Type B pancreatic cell (in vitro differentiated cells): ENCODE data around the gene FUBP3. TPM values are rescaled to one million over a fixed set of nuclear protein-coding genes. Genes with fewer than 3 reads are reported as not detected.

Experiments used
- DNase-seq: peaks from one replicate; pipeline ENCODE4 v3.0.0; 2021; ENCODE audit warnings: mixed read lengths; ENCODE audit not compliant: unreplicated experiment; ENCODE audit errors: extremely low spot score
- H3K27ac Mint-ChIP-seq: 2 replicates; pipeline ENCODE4 v1.8.0; 2021; ENCODE audit warnings: mild to moderate bottlenecking, mixed read lengths
- H3K27me3 Mint-ChIP-seq: 2 replicates; pipeline ENCODE4 v1.8.0; 2021; ENCODE audit warnings: mixed read lengths
- H3K36me3 Mint-ChIP-seq: 2 replicates; pipeline ENCODE4 v1.8.0; 2021; ENCODE audit warnings: mixed read lengths
- H3K4me1 Mint-ChIP-seq: one replicate; pipeline ENCODE4 v1.8.0; 2021; ENCODE audit warnings: mixed read lengths; ENCODE audit not compliant: unreplicated experiment
- H3K4me3 Mint-ChIP-seq: 2 replicates; pipeline ENCODE4 v1.8.0; 2021; ENCODE audit warnings: mild to moderate bottlenecking, mixed read lengths
- H3K9me3 Mint-ChIP-seq: 2 replicates; pipeline ENCODE4 v1.8.0; 2021; ENCODE audit warnings: mixed read lengths
- CTCF ChIP-seq: fragments of 200-600 bp; sonication (generic); conservative IDR thresholded peaks from 2 replicates; pipeline ENCODE4 v1.5.0; 2021; ENCODE audit warnings: antibody characterized with exemption, mild to moderate bottlenecking
- total RNA-seq: library from RNA; stranded (reverse); gene quantifications from 2 replicates; pipeline ENCODE4 v1.2.1, GENCODE V29; 2021; ENCODE audit warnings: low replicate concordance

FUBP3 gene
- total RNA-seq, 1 donor from 2014 or later, result 59.3 TPM

GRCh38 chr9:130629443-130630070 is 50.2 kb downstream of the FUBP3 start:
- no peak for DNase-seq
- Mint-ChIP-seq H3K4me1 (no peaks in the 10 kb centered on the region), H3K4me3 (no peak overlapping the region), H3K27me3 (no peaks in the 10 kb centered on the region), H3K27ac (no peak overlapping the region), H3K9me3 (no peaks in the 10 kb centered on the region), H3K36me3 (peaks cover 19% of the 10 kb centered on the region)
- TF ChIP-seq CTCF, result no peak

GRCh38 chr9:130630071-130630450 is 50.7 kb downstream of the FUBP3 start:
- H3K4me3 Mint-ChIP-seq, result no peak overlapping the region
- DNase-seq, result no peak
- H3K9me3 Mint-ChIP-seq, result no peaks in the 10 kb centered on the region
- no peaks in the 10 kb centered on the region for H3K27me3 Mint-ChIP-seq
- H3K27ac Mint-ChIP-seq, result no peak overlapping the region
- peaks cover 19% of the 10 kb centered on the region for H3K36me3 Mint-ChIP-seq
- no peaks in the 10 kb centered on the region for H3K4me1 Mint-ChIP-seq
- TF ChIP-seq CTCF, result no peak

- H3K36me3 Mint-ChIP-seq, result peaks cover 19% of the 10 kb centered on the region
- H3K4me1 Mint-ChIP-seq, result no peaks in the 10 kb centered on the region
- TF ChIP-seq CTCF, result no peak
- no peaks in the 10 kb centered on the region for H3K27me3 Mint-ChIP-seq
- H3K9me3 Mint-ChIP-seq, result no peaks in the 10 kb centered on the region
- no peak overlapping the region for H3K4me3 Mint-ChIP-seq
- no peak for DNase-seq
- no peak overlapping the region for H3K27ac Mint-ChIP-seq
Observed at GRCh38 chr9:130630506-130631330, 51.3 kb downstream of the FUBP3 start.

- H3K27me3 Mint-ChIP-seq, result no peaks in the 10 kb centered on the region
- TF ChIP-seq CTCF, result no peak
- DNase-seq, result no peak
- no peaks in the 10 kb centered on the region for H3K9me3 Mint-ChIP-seq
- no peak overlapping the region for H3K27ac Mint-ChIP-seq
- no peak overlapping the region for H3K4me3 Mint-ChIP-seq
- H3K36me3 Mint-ChIP-seq, result peaks cover 13% of the 10 kb centered on the region
- no peaks in the 10 kb centered on the region for H3K4me1 Mint-ChIP-seq
Observed at GRCh38 chr9:130631331-130632080, 52.1 kb downstream of the FUBP3 start.

- H3K4me3 Mint-ChIP-seq, result no peak overlapping the region
- peaks cover 9% of the 10 kb centered on the region for H3K36me3 Mint-ChIP-seq
- no peaks in the 10 kb centered on the region for H3K27me3 Mint-ChIP-seq
- H3K9me3 Mint-ChIP-seq, result no peaks in the 10 kb centered on the region
- no peak overlapping the region for H3K27ac Mint-ChIP-seq
- TF ChIP-seq CTCF, result no peak
- no peak for DNase-seq
- H3K4me1 Mint-ChIP-seq, result no peaks in the 10 kb centered on the region
Observed at GRCh38 chr9:130632081-130632710, 52.8 kb downstream of the FUBP3 start.
